GM12878 (cell line): ENCODE results near the gene ZNF418. TPM values are rescaled to one million over a fixed set of nuclear protein-coding genes. Genes with fewer than 3 reads are reported as not detected.

Source experiments
- ATAC-seq: fragments of 200-7000 bp; cut with Tn5 transposase; 3 replicates; pipeline ENCODE4 v1.9.1; 2020; ENCODE audit warnings: mild to moderate bottlenecking, moderate library complexity
- BruUV-seq: library from RNA; stranded (reverse); fragments of 400-500 nt; replicated peaks from 2 replicates; lab custom pipeline; 2021; lab: Mats Ljungman, UMichigan
- CTCF ChIA-PET: fragments of 300-600 bp; sonication (Branson Sonifier 250); formaldehyde crosslinking; extraction: SDS; loops from one replicate; lab custom pipeline; 2021; ENCODE audit warnings: inconsistent platforms; lab: Yijun Ruan, JAX
- POLR2A ChIA-PET: fragments of 350-600 bp; formaldehyde crosslinking; extraction: SDS; loops from one replicate; lab custom pipeline; 2021; ENCODE audit warnings: inconsistent platforms; lab: Charles Lee
- RAD21 ChIA-PET: fragments of 300-600 bp; sonication (Branson Sonifier 250); formaldehyde crosslinking; loops from one replicate; lab custom pipeline; 2023; ENCODE audit warnings: antibody characterized with exemption; ENCODE audit not compliant: unreplicated experiment; lab: Charles Lee
- SMC1A ChIA-PET: fragments of 300-600 bp; sonication (Branson Sonifier 250); formaldehyde crosslinking; loops from one replicate; lab custom pipeline; 2023; ENCODE audit not compliant: unreplicated experiment, uncharacterized antibody; lab: Charles Lee
- DNase-seq: peaks from one replicate; pipeline ENCODE4 v3.0.0-alpha.2; 2011; ENCODE audit warnings: low read depth, low spot score
- FAIRE-seq: peaks from 3 replicates; lab custom pipeline; 2011; peaks lifted over from hg19 to GRCh38; lab: Jason Lieb, UNC
- H2AFZ ChIP-seq: 2 replicates; pipeline ENCODE4 v1.6.0; 2011; ENCODE audit warnings: low read depth, low read length, control low read depth; ENCODE audit not compliant: control insufficient read depth
- H3K27ac ChIP-seq: 2 replicates; pipeline ENCODE4 v1.5.1; 2011; ENCODE audit warnings: control low read depth; ENCODE audit not compliant: control insufficient read depth, insufficient read depth
- H3K27me3 ChIP-seq, 2 experiments: replicated peaks in 1 of 2; 2 replicates each; pipeline versions ENCODE4 v1.6.0 to v1.6.1; 2011; ENCODE audit warnings: low read length in 1 of 2; ENCODE audit not compliant: control insufficient read depth in 2 of 2, insufficient read depth in 2 of 2
- H3K36me3 ChIP-seq, 2 experiments: 2 replicates each; pipeline ENCODE4 v1.5.1; 2011; ENCODE audit warnings: low read length in 1 of 2; ENCODE audit not compliant: control insufficient read depth in 2 of 2, insufficient read depth in 2 of 2
- H3K4me1 ChIP-seq: 2 replicates; pipeline ENCODE4 v1.6.1; 2011; ENCODE audit warnings: mild to moderate bottlenecking, low read length, moderate library complexity, mixed read lengths; ENCODE audit not compliant: control insufficient read depth, insufficient read depth
- H3K4me2 ChIP-seq: 2 replicates; pipeline ENCODE4 v1.6.0; 2011; ENCODE audit warnings: control low read depth; ENCODE audit not compliant: control insufficient read depth, insufficient read depth
- H3K4me3 ChIP-seq: fragments of 200-600 bp; sonication (generic); 2 replicates; pipeline ENCODE4 v1.5.1; 2016
- H3K79me2 ChIP-seq: 2 replicates; pipeline ENCODE4 v1.6.0; 2011; ENCODE audit warnings: low read length; ENCODE audit not compliant: control insufficient read depth, insufficient read depth
- H3K9ac ChIP-seq: 2 replicates; pipeline ENCODE4 v1.8.0; 2011; ENCODE audit warnings: low read length, control low read depth, mixed read lengths; ENCODE audit not compliant: control insufficient read depth, insufficient read depth
- H3K9me3 ChIP-seq: replicated peaks from 3 replicates; pipeline ENCODE4 v1.5.1; 2011; ENCODE audit warnings: mild to moderate bottlenecking, low read length; ENCODE audit not compliant: control insufficient read depth, insufficient read depth
- H4K20me1 ChIP-seq: 2 replicates; pipeline ENCODE4 v1.6.0; 2011; ENCODE audit not compliant: control insufficient read depth, insufficient read depth
- RUNX3 ChIP-seq: IDR thresholded peaks from 2 replicates; pipeline ENCODE4 v1.6.1; 2012; ENCODE audit warnings: low read length, inconsistent platforms
- WGBS: methylation state at CpG from one replicate; pipeline ENCODE4 v1.1.6; 2016; ENCODE audit warnings: low lambda C conversion rate; ENCODE audit not compliant: insufficient replicate concordance, insufficient coverage; ENCODE audit errors: missing lambda C conversion rate; 5-methylcytosine and 5-hydroxymethylcytosine counted together
- in situ Hi-C: fragments of 300-500 bp; cut with MboI; formaldehyde crosslinking; loops from 9 replicates; pipeline ENCODE4 v1.14.3; 2018; ENCODE audit warnings: mixed read lengths
- intact Hi-C: fragments of 100-400 bp; cut with micrococcal nuclease; formaldehyde crosslinking; loops from one replicate; pipeline ENCODE4 v1.14.2; 2022; ENCODE audit not compliant: unreplicated experiment
- polyA plus RNA-seq, 11 experiments: library from polyadenylated mRNA; depleted of rRNA in 4 of 11; unstranded in 6 of 11; stranded (reverse) in 5 of 11; fragments of >200 nt; fragmentation: Nextera tagmentation in 4 of 11; fragmentation: Illumina TruSeq in 1 of 11; extraction: Ambion mirVana in 4 of 11; extraction: Trizol in 1 of 11; gene quantifications; 1 replicate in 1 of 11; 2 replicates in 10 of 11; pipeline versions ENCODE4 v1.2.1 to v1.2.3, GENCODE V29; 2011 to 2016; ENCODE audit warnings: inconsistent platforms in 2 of 11, missing spikeins in 2 of 11, low read depth in 1 of 11
- total RNA-seq, 4 experiments: library from RNA; depleted of rRNA in 3 of 4; stranded (reverse); fragments of >200 nt in 3 of 4; fragmentation: Illumina TruSeq in 1 of 4; extraction: Trizol in 1 of 4; gene quantifications; 2 replicates each; pipeline versions ENCODE4 v1.2.1 to v1.2.3, GENCODE V29; 2013 to 2021
- TF ChIP-seq, protein P1 (sequence below), 3 experiments: IDR thresholded peaks in 2 of 3; conservative IDR thresholded peaks in 1 of 3; 2 replicates each; pipeline ENCODE4 v1.5.1; 2011; ENCODE audit warnings: low read depth in 3 of 3, low read length in 3 of 3, mild to moderate bottlenecking in 3 of 3, control low read depth in 2 of 3, moderate library complexity in 2 of 3, inconsistent platforms in 1 of 3, mixed read lengths in 1 of 3; ENCODE audit not compliant: control insufficient read depth in 2 of 3, insufficient read depth in 1 of 3; ENCODE audit errors: extremely low read depth in 1 of 3

Gene ZNF418
- total and polyA plus RNA-seq, 10 of the 15 experiments (the other 5 are each of a cell fraction or from before 2014, with no cell fraction given), result 0.20 to 1.3 (median 0.59) TPM; not detected in 1

DNA sequence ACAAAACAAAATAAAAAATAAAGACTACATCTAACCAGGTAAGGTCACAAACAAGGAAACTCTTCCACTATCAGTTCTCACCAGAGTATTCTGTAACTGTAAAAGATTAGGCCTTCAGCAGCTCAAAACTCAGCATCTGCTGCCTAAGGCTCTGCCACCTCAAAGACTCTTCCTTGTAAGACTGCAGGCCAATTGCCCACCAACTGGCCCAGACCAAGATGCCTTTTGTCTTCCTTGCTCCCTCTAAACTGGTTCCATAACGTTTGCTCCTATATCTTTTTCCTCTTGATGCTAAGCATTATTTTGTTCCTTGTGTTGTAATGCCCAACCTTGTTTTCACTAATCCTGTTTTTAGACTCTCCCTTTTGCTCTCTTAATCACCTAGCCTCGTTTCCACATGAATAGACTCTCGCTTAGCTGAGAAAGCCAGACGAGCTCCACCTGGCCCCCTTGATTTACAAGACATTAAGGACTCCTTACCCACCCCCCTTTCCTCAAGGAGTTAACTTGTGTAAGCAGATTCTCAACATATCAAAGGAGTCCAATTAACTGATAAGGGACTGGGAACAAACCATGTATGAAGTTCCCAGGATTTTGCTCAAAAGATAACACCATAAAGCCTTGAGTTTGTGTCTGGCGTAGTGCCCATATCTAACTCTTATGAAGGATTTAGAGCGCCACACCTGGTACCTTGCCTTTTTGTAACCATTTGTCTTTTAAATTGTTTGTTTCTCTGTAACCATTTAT is 47.8 kb downstream of the ZNF418 start:
- Histone ChIP-seq H3K36me3 (peaks cover 0 to 8% of the 10 kb centered on the region in 2 experiments; a peak in 3 of 4 replicates), H2AFZ (no peak overlapping the region), H3K79me2 (peaks cover 33% of the 10 kb centered on the region), H3K4me2 (peak overlapping the region; percentile 75), H3K27ac (no peak overlapping the region), H3K27me3 (no peaks in the 10 kb centered on the region), H3K4me1 (no peaks in the 10 kb centered on the region), H3K9ac (peak overlapping the region; percentile 90; the same call in 1 of the 2 replicates), H4K20me1 (no peaks in the 10 kb centered on the region), H3K4me3 (peak overlapping the region; percentile 83), H3K9me3 (peaks cover 16% of the 10 kb centered on the region)
- ChIA-PET CTCF (interaction anchor here (0.5 to 1.4 kb wide), 5 partner anchors 10 to 152 kb away, joined by 3 to 4 read pairs (median 3); no protein-coding TSS in a partner anchor), SMC1A (interaction anchor here (0.6 to 1.5 kb wide), 3 partner anchors 9 to 17 kb away, joined by 3 read pairs; no protein-coding TSS in a partner anchor), POLR2A (no interaction called here), RAD21 (no interaction called here)
- in situ Hi-C loops (no loop called here), intact Hi-C loops (loop anchor here (10.0 kb wide), 1 partner anchor 483 kb away; no protein-coding TSS in a partner anchor)
- DNase-seq, result no peak
- ATAC-seq, result peak; percentile 6; the same call in 1 of the 3 replicates
- WGBS, result 59% methylated on average over 6 of the region's 6 CpGs
- no TSS peak for BruUV-seq
- FAIRE-seq, result no peak
- no peak for TF ChIP-seq RUNX3
- TF ChIP-seq, protein P1, sequence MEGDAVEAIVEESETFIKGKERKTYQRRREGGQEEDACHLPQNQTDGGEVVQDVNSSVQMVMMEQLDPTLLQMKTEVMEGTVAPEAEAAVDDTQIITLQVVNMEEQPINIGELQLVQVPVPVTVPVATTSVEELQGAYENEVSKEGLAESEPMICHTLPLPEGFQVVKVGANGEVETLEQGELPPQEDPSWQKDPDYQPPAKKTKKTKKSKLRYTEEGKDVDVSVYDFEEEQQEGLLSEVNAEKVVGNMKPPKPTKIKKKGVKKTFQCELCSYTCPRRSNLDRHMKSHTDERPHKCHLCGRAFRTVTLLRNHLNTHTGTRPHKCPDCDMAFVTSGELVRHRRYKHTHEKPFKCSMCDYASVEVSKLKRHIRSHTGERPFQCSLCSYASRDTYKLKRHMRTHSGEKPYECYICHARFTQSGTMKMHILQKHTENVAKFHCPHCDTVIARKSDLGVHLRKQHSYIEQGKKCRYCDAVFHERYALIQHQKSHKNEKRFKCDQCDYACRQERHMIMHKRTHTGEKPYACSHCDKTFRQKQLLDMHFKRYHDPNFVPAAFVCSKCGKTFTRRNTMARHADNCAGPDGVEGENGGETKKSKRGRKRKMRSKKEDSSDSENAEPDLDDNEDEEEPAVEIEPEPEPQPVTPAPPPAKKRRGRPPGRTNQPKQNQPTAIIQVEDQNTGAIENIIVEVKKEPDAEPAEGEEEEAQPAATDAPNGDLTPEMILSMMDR (IDR thresholded peaks at IDR 0.05 in 2 of 3, conservative IDR thresholded peaks at IDR 0.05 in 1 of 3; ENCODE audit: control insufficient read depth in 2 of 3, extremely low read depth in 1 of 3, insufficient read depth in 1 of 3, low read depth in 3 of 3, low read length in 3 of 3), result 0 out of 6 replicates have a peak, but pooled peaks of 1 of the 3 experiments have one; percentile 1
